Pancreas (tissue), 10 donors: ENCODE measurements around the gene B4GALNT2. TPM values are rescaled to one million over a fixed set of nuclear protein-coding genes. Genes with fewer than 3 reads are reported as not detected.

Experiments
- ATAC-seq, 4 donors: fragments of 200-7000 bp; cut with Tn5 transposase; one replicate each; pipeline versions ENCODE4 v1.8.0 to v1.9.1; 2020; ENCODE audit warnings: mild to moderate bottlenecking in 4 of 4, moderate library complexity in 4 of 4
- DNase-seq, 6 donors: peaks; one replicate each; pipeline ENCODE4 v3.0.0-alpha.2; 2020
- FAIRE-seq: peaks from 2 replicates; lab custom pipeline; 2012; peaks lifted over from hg19 to GRCh38; lab: Jason Lieb, UNC
- H3K27ac ChIP-seq, 4 donors: fragments of 200-600 bp; sonication (generic); 1 replicate in 3 of 4; 2 replicates in 1 of 4; pipeline versions ENCODE4 v1.5.0 to v1.8.0; 2020
- H3K27me3 ChIP-seq, 4 donors: fragments of 200-600 bp; one replicate each; pipeline ENCODE4 v1.8.0; 2021
- H3K36me3 ChIP-seq, 3 donors: fragments of 200-600 bp; sonication (generic) in 1 of 3; one replicate each; pipeline versions ENCODE4 v1.5.0 to v1.8.0; 2020 to 2021
- H3K4me1 ChIP-seq, 3 donors: fragments of 200-600 bp; one replicate each; pipeline ENCODE4 v1.8.0; 2021
- H3K4me3 ChIP-seq, 4 donors: fragments of 200-600 bp; sonication (generic) in 2 of 4; one replicate each; pipeline versions ENCODE4 v1.5.0 to v1.8.0; 2020 to 2021
- H3K9me3 ChIP-seq, 4 donors: fragments of 200-600 bp; one replicate each; pipeline ENCODE4 v1.8.0; 2021
- WGBS, 2 donors: extraction: QIAGEN DNeasy Blood & Tissue Kit; methylation state at CpG; one replicate each; pipeline ENCODE4 v1.1.7; 2013; 5-methylcytosine and 5-hydroxymethylcytosine counted together
- intact Hi-C, 3 donors: fragments of 100-400 bp; cut with DNase I; formaldehyde crosslinking; loops; one replicate each; pipeline versions ENCODE4 v1.11.1 to v1.14.2; 2022
- polyA plus RNA-seq, 2 donors: library from polyadenylated mRNA; stranded (reverse); fragments of 200-250 nt; gene quantifications; one replicate each; pipeline ENCODE4 v1.2.3, GENCODE V29; 2013
- total RNA-seq, 6 donors: library from RNA; stranded (reverse); fragmentation: NEBNext Ultra II Directional in 4 of 6; extraction: Animal tissue kit (Norgen Biotek cat#: 25700) in 4 of 6; gene quantifications; one replicate each; pipeline versions ENCODE4 v1.2.1 to v1.2.4, GENCODE V29; 2021 to 2023
- TF ChIP-seq, protein P1 (sequence below), 4 donors: fragments of 200-600 bp; sonication (generic) in 3 of 4; IDR thresholded peaks; one replicate each; pipeline versions ENCODE4 v1.5.0 to v1.8.0; 2021; ENCODE audit warnings: antibody characterized with exemption in 4 of 4
- donor health status: healthy with polysubstance abuse.
- donor health status: DM: no; HTN: no; CAD: no; lungs with moderate emphysema.
- donor health status: DM: no; HTN: no; CAD: no.
- donor health status: control.
- donor health status: control.
- donor health status: Bipolar disorder and iron deficiency.
- donor health status: DM: yes; HTN: yes; CAD: no.
- donor health status: DM: no; HTN: no; CAD: no.
- donor health status: DM: no; HTN: no; CAD: no.
- donor health status: DM: yes; HTN: yes; CAD: no.

B4GALNT2 gene
- total and polyA plus RNA-seq, 8 donors, result 0.03 TPM; not detected in 7

DNA sequence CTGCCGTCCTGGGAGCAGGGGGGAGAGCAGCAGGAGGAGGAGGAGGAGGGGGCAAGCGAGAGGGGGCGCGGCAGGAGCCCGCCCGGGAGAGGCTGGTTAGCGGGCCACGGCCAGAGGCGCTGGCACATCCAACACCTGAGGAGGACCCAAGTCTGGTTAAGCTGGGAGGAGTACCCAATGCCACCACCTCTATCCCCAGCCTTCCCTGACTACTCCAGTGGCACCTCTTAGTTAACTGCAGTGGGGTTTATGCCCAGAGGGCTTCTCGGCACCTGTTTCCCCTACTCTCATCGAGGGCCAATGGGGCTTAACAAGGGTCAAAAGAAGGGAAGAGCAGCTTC is 92.4 kb downstream of the B4GALNT2 start:
- H3K4me1 ChIP-seq, result peaks cover 0 to 8% (median 4%) of the 10 kb centered on the region in 3 donors
- no peak overlapping the region for H3K4me3 ChIP-seq
- H3K27me3 ChIP-seq, result peaks cover 0 to 24% (median 2%) of the 10 kb centered on the region in 4 donors
- intact Hi-C loops, result no loop called here
- FAIRE-seq, result no peak
- WGBS, 2 donors, result 21 to 33% methylated on average over 6 to 11 of the region's 11 CpGs
- no peak overlapping the region for H3K27ac ChIP-seq
- TF ChIP-seq, protein P1, sequence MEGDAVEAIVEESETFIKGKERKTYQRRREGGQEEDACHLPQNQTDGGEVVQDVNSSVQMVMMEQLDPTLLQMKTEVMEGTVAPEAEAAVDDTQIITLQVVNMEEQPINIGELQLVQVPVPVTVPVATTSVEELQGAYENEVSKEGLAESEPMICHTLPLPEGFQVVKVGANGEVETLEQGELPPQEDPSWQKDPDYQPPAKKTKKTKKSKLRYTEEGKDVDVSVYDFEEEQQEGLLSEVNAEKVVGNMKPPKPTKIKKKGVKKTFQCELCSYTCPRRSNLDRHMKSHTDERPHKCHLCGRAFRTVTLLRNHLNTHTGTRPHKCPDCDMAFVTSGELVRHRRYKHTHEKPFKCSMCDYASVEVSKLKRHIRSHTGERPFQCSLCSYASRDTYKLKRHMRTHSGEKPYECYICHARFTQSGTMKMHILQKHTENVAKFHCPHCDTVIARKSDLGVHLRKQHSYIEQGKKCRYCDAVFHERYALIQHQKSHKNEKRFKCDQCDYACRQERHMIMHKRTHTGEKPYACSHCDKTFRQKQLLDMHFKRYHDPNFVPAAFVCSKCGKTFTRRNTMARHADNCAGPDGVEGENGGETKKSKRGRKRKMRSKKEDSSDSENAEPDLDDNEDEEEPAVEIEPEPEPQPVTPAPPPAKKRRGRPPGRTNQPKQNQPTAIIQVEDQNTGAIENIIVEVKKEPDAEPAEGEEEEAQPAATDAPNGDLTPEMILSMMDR (IDR thresholded peaks at IDR 0.05), result no peak
- no peaks in the 10 kb centered on the region for H3K9me3 ChIP-seq
- ATAC-seq, result no peak
- H3K36me3 ChIP-seq, result no peaks in the 10 kb centered on the region
- no peak for DNase-seq

DNA sequence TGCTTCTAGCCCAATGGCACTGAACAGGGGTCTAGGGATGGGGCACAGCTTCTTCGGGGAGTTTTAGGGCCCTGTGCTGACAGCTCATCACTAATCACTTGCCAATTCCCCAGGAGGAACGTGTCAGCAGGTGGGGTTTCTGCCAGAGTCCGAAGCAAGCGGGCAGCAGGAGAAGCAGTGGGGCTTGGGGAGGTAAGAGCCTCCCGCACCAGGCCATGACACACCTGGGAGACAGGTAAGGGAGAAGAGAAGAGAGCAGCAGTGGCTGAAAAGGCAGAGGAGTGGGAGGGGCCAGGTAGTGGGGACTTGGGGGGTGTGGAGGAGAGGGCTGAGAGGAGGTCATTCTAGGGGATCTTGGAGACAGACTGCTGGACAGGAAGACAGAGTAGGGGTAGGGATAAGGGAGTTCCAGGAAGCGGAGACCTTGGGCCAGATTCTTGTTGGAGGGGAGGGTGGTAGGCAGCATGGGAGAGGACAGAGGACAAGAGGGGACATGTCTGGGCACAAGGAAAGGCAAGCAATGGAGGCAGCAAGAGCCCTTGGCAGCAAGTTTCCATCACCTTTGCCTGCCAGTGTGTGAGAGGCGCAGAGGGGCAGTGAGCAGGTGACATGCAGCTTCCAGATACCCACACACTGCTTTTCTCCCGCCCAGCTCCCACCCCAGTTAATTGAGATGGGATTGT is 93.1 kb downstream of the B4GALNT2 start:
- TF ChIP-seq, protein P1 (IDR thresholded peaks at IDR 0.05), result no peak
- Histone ChIP-seq H3K36me3 (no peaks in the 10 kb centered on the region), H3K4me3 (no peak overlapping the region), H3K4me1 (peaks cover 0 to 8% (median 8%) of the 10 kb centered on the region in 3 donors), H3K27me3 (peaks cover 0 to 19% (median 4%) of the 10 kb centered on the region in 4 donors), H3K9me3 (no peaks in the 10 kb centered on the region), H3K27ac (no peak overlapping the region)
- no peak for FAIRE-seq
- no peak for ATAC-seq
- intact Hi-C loops, result no loop called here
- no peak for DNase-seq
- 74 to 78% methylated on average over 7 to 8 of the region's 8 CpGs for WGBS, 2 donors

Other genes with a start within 250 kb of the B4GALNT2 start
- 10 to 100 TPM; 13.1 to 38.2 (median 32.3) TPM for gene ATP5MC1, start 240.0 kb upstream of the B4GALNT2 start, total RNA-seq
- gene ATP5MC1, start 240.0 kb upstream of the B4GALNT2 start, polyA plus RNA-seq, result 100 to 1,000 TPM in 1 of 2 donors, 10 to 100 TPM in 1; 81.8 to 113 TPM
- 10 to 100 TPM; 20.1 to 52.5 (median 23.7) TPM for gene UBE2Z, start 224.4 kb upstream of the B4GALNT2 start, total RNA-seq
- gene UBE2Z, start 224.4 kb upstream of the B4GALNT2 start, polyA plus RNA-seq, result 10 to 100 TPM; 22.0 to 32.5 TPM
- gene SNF8, start 187.9 kb upstream of the B4GALNT2 start, total RNA-seq, result 10 to 100 TPM; 34.9 to 52.2 (median 43.8) TPM
- gene SNF8, start 187.9 kb upstream of the B4GALNT2 start, polyA plus RNA-seq, result 10 to 100 TPM; 70.2 to 78.6 TPM
- not detected for gene GIP, start 164.2 kb upstream of the B4GALNT2 start, total RNA-seq
- not detected for gene GIP, start 164.2 kb upstream of the B4GALNT2 start, polyA plus RNA-seq
- gene IGF2BP1, start 135.4 kb upstream of the B4GALNT2 start, total RNA-seq, result 1 to 10 TPM in 1 of 6 donors, not detected in 5; 1.0 TPM
- under 1 TPM in 1 of 2 donors, not detected in 1; under 0.01 TPM for gene IGF2BP1, start 135.4 kb upstream of the B4GALNT2 start, polyA plus RNA-seq
- 1 to 10 TPM in 1 of 6 donors, under 1 TPM in 5; 0.23 to 2.2 (median 0.66) TPM for gene GNGT2, start 77.8 kb downstream of the B4GALNT2 start, total RNA-seq
- 1 to 10 TPM in 1 of 2 donors, under 1 TPM in 1; 0.87 to 1.6 TPM for gene GNGT2, start 77.8 kb downstream of the B4GALNT2 start, polyA plus RNA-seq
- gene ABI3, start 77.9 kb downstream of the B4GALNT2 start, total RNA-seq, result 1 to 10 TPM; 1.1 to 7.1 (median 2.5) TPM
- gene ABI3, start 77.9 kb downstream of the B4GALNT2 start, polyA plus RNA-seq, result 1 to 10 TPM; 3.0 to 4.6 TPM
- under 1 TPM in 1 of 6 donors, not detected in 5; 0.22 TPM for gene PHOSPHO1, start 98.0 kb downstream of the B4GALNT2 start, total RNA-seq
- gene PHOSPHO1, start 98.0 kb downstream of the B4GALNT2 start, polyA plus RNA-seq, result under 1 TPM; 0.19 to 0.28 TPM
- 10 to 100 TPM; 16.8 to 32.4 (median 22.7) TPM for gene ZNF652, start 229.5 kb downstream of the B4GALNT2 start, total RNA-seq
- 10 to 100 TPM; 17.0 to 18.6 TPM for gene ZNF652, start 229.5 kb downstream of the B4GALNT2 start, polyA plus RNA-seq